ENCODE measurements around the gene MGAT4C. TPM values are rescaled to one million over a fixed set of nuclear protein-coding genes. Genes with fewer than 3 reads are reported as not detected.

Gene MGAT4C
- polyA plus RNA-seq, 1 of the 3 experiments (the other 2 are of a cell fraction): 0.07 TPM

DNA sequence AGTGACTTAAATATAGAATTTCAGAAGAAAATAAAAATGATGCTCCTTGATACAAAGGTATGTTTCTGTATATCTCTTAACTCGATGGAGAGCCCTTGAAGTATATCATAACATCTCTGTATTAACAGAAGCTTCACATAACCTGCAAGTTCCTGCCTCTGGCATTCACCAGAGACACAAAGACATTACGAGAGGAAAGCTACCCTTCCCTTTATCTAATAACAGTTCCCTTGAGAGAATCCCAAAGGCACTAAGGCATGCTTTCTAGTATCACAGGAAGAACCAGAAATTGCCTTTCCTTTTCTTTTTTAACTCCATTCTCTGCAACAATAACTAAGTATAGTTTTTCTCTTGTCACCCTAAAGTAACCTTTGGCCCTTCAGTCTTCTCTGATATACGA is 164.5 kb downstream of the MGAT4C start:
- Histone ChIP-seq H3K4me2 (no peak overlapping the region), H3K36me3 (replicated peaks in 1 of 2; ENCODE audit: control insufficient read depth in 1 of 2, insufficient read depth in 2 of 2, low read length in 1 of 2) (no peaks in the 10 kb centered on the region), H3K4me3 (ENCODE audit: low read depth in 2 of 2, low read length in 1 of 2) (no peak overlapping the region), H3K9ac (no peak overlapping the region), H4K20me1 (ENCODE audit: insufficient read depth) (no peaks in the 10 kb centered on the region), H3K27ac (ENCODE audit: low read depth in 2 of 2, low read length in 1 of 2) (no peak overlapping the region), H3K9me2 (no peaks in the 10 kb centered on the region; the same call in 1 of the 2 replicates), H3K27me3 (ENCODE audit: insufficient read depth) (no peaks in the 10 kb centered on the region), H3K9me3 (no peaks in the 10 kb centered on the region), H2AFZ (ENCODE audit: low read depth) (no peak overlapping the region), H3F3A (replicated peaks; ENCODE audit: insufficient read depth) (no peaks in the 10 kb centered on the region), H3K79me2 (ENCODE audit: insufficient read depth) (no peaks in the 10 kb centered on the region), H3K4me1 (ENCODE audit: control insufficient read depth in 1 of 2, insufficient read depth in 2 of 2, low read depth in 1 of 2, low read length in 1 of 2) (peaks cover 0 to 3% of the 10 kb centered on the region in 2 experiments; a peak in 1 of 4 replicates)
- ChIA-PET CTCF (interaction anchor here (0.6 kb wide), 1 partner anchor 332 kb away, joined by 3 read pairs; no protein-coding TSS in a partner anchor), POLR2A (no interaction called here)
- no peak for DNase-seq
- 63% methylated on average over 3 of the region's 3 CpGs for WGBS (ENCODE audit: low lambda C conversion rate)
- TF ChIP-seq FOXM1 (IDR thresholded peaks at IDR 0.05; ENCODE audit: low read depth): no peak
- TF ChIP-seq TAF1 (IDR thresholded peaks at IDR 0.05; ENCODE audit: borderline replicate concordance, low read depth, low read length): no peak
- no peak for TF ChIP-seq POLR2AphosphoS5 (IDR thresholded peaks at IDR 0.05; ENCODE audit: low read depth, low read length)
- no peak for TF ChIP-seq MEF2A (IDR thresholded peaks at IDR 0.05; ENCODE audit: borderline replicate concordance, low read depth)
- TF ChIP-seq MXI1 (IDR thresholded peaks at IDR 0.05; ENCODE audit: low read depth, low read length): no peak
- TF ChIP-seq YY1 (IDR thresholded peaks at IDR 0.05; ENCODE audit: low read depth): no peak
- TF ChIP-seq TEAD4 (IDR thresholded peaks at IDR 0.05; ENCODE audit: borderline replicate concordance, insufficient read depth): no peak
- TF ChIP-seq ELF1 (IDR thresholded peaks at IDR 0.05): no peak
- TF ChIP-seq NFIC (IDR thresholded peaks at IDR 0.05; ENCODE audit: borderline replicate concordance): no peak
- no peak for TF ChIP-seq EP300 (IDR thresholded peaks at IDR 0.05; ENCODE audit: borderline replicate concordance in 1 of 2, low read depth in 1 of 2, low read length in 1 of 2)

GRCh38 chr12:86081843-86082242 is 174.3 kb downstream of the MGAT4C start:
- CTCF ChIA-PET: no interaction called here
- Histone ChIP-seq H3K27me3 (ENCODE audit: insufficient read depth) (no peaks in the 10 kb centered on the region), H3K27ac (ENCODE audit: low read depth in 2 of 2, low read length in 1 of 2) (no peak overlapping the region), H3K4me3 (ENCODE audit: low read depth in 2 of 2, low read length in 1 of 2) (no peak overlapping the region), H3F3A (replicated peaks; ENCODE audit: insufficient read depth) (no peaks in the 10 kb centered on the region), H3K36me3 (replicated peaks in 1 of 2; ENCODE audit: control insufficient read depth in 1 of 2, insufficient read depth in 2 of 2, low read length in 1 of 2) (peaks cover 0 to 6% of the 10 kb centered on the region in 2 experiments), H4K20me1 (ENCODE audit: insufficient read depth) (no peaks in the 10 kb centered on the region), H3K9ac (no peak overlapping the region), H3K9me3 (no peaks in the 10 kb centered on the region), H3K4me2 (no peak overlapping the region), H3K4me1 (ENCODE audit: control insufficient read depth in 1 of 2, insufficient read depth in 2 of 2, low read depth in 1 of 2, low read length in 1 of 2) (no peaks in the 10 kb centered on the region; a peak in 1 of 4 replicates), H3K79me2 (ENCODE audit: insufficient read depth) (no peaks in the 10 kb centered on the region), H2AFZ (ENCODE audit: low read depth) (no peak overlapping the region), H3K9me2 (no peaks in the 10 kb centered on the region)
- TF ChIP-seq EP300 (IDR thresholded peaks at IDR 0.05; ENCODE audit: borderline replicate concordance in 1 of 2, low read depth in 1 of 2, low read length in 1 of 2): no peak
- no peak for TF ChIP-seq JUND (IDR thresholded peaks at IDR 0.05)
- TF ChIP-seq MXI1 (IDR thresholded peaks at IDR 0.05; ENCODE audit: low read depth, low read length): no peak
- no peak for TF ChIP-seq SMC3 (IDR thresholded peaks at IDR 0.05; ENCODE audit: low read depth, low read length)
- TF ChIP-seq SIN3A (IDR thresholded peaks at IDR 0.05; ENCODE audit: borderline replicate concordance, low read depth, low read length): no peak
- no peak for TF ChIP-seq GATA2 (CRISPR knock-in tag; IDR thresholded peaks at IDR 0.05)
- no peak for TF ChIP-seq USF1 (IDR thresholded peaks at IDR 0.05; ENCODE audit: borderline replicate concordance, low read depth)
- TF ChIP-seq RAD21 (IDR thresholded peaks at IDR 0.05; ENCODE audit: low read length): no peak
- TF ChIP-seq, protein P1, sequence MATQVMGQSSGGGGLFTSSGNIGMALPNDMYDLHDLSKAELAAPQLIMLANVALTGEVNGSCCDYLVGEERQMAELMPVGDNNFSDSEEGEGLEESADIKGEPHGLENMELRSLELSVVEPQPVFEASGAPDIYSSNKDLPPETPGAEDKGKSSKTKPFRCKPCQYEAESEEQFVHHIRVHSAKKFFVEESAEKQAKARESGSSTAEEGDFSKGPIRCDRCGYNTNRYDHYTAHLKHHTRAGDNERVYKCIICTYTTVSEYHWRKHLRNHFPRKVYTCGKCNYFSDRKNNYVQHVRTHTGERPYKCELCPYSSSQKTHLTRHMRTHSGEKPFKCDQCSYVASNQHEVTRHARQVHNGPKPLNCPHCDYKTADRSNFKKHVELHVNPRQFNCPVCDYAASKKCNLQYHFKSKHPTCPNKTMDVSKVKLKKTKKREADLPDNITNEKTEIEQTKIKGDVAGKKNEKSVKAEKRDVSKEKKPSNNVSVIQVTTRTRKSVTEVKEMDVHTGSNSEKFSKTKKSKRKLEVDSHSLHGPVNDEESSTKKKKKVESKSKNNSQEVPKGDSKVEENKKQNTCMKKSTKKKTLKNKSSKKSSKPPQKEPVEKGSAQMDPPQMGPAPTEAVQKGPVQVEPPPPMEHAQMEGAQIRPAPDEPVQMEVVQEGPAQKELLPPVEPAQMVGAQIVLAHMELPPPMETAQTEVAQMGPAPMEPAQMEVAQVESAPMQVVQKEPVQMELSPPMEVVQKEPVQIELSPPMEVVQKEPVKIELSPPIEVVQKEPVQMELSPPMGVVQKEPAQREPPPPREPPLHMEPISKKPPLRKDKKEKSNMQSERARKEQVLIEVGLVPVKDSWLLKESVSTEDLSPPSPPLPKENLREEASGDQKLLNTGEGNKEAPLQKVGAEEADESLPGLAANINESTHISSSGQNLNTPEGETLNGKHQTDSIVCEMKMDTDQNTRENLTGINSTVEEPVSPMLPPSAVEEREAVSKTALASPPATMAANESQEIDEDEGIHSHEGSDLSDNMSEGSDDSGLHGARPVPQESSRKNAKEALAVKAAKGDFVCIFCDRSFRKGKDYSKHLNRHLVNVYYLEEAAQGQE (IDR thresholded peaks at IDR 0.05; ENCODE audit: low read depth, low read length): no peak
- TF ChIP-seq RCOR1 (IDR thresholded peaks at IDR 0.05; ENCODE audit: low read length): no peak
- TF ChIP-seq ZBTB33 (IDR thresholded peaks at IDR 0.05; ENCODE audit: borderline replicate concordance, low read depth): no peak
- TF ChIP-seq FOXJ3 (CRISPR knock-in tag; IDR thresholded peaks at IDR 0.05): no peak
- POLR2A ChIA-PET: no interaction called here
- no peak for DNase-seq
